Lower leg skin (tissue), 3 donors: Measurements from ENCODE around the gene CCDC38.

ENCODE experiments used
- CTCF ChIP-seq, 3 donors: fragments of 450-650 bp; IDR thresholded peaks; one replicate each; pipeline ENCODE4 v1.5.1; 2016; ENCODE audit warnings: antibody characterized with exemption in 3 of 3, mild to moderate bottlenecking in 3 of 3, moderate library complexity in 2 of 3
- POLR2A ChIP-seq, 2 donors: fragments of 450-650 bp; IDR thresholded peaks; one replicate each; pipeline ENCODE4 v1.6.1; 2016 to 2017; ENCODE audit warnings: antibody characterized with exemption in 2 of 2, mild to moderate bottlenecking in 1 of 2, moderate library complexity in 1 of 2

- TF ChIP-seq POLR2A (IDR thresholded peaks at IDR 0.05) (no peak), CTCF (IDR thresholded peaks at IDR 0.05) (no peak)
Observed at GRCh38 chr12:95953000-95953399, 10.6 kb upstream of the CCDC38 start.
